ENCODE results near the gene FAM13C. TPM values are rescaled to one million over a fixed set of nuclear protein-coding genes. Genes with fewer than 3 reads are reported as not detected.
"Not testable (repeated sequence)": the region's sequence is repeated elsewhere in the genome, so short reads cannot be mapped to it uniquely, and the experiment has no call there.

Gene FAM13C
- total and polyA plus RNA-seq, 2 experiments from 2014 or later: 7.2 to 13.4 TPM

- no peak for TF ChIP-seq CTCF (IDR thresholded peaks at IDR 0.05; ENCODE audit: low read depth, low read length)
- Histone ChIP-seq H3K27ac (no peak overlapping the region), H3K27me3 (no peaks in the 10 kb centered on the region), H3K9me3 (ENCODE audit: low read depth) (no peaks in the 10 kb centered on the region), H3K36me3 (no peaks in the 10 kb centered on the region), H3K4me1 (ENCODE audit: low read depth) (no peaks in the 10 kb centered on the region), H3K4me3 (no peak overlapping the region)
- no peak for DNase-seq (ENCODE audit: low read depth in 1 of 2, low spot score in 1 of 2)
Observed at GRCh38 chr10:59242057-59242456, 120.3 kb downstream of the FAM13C start.

DNA sequence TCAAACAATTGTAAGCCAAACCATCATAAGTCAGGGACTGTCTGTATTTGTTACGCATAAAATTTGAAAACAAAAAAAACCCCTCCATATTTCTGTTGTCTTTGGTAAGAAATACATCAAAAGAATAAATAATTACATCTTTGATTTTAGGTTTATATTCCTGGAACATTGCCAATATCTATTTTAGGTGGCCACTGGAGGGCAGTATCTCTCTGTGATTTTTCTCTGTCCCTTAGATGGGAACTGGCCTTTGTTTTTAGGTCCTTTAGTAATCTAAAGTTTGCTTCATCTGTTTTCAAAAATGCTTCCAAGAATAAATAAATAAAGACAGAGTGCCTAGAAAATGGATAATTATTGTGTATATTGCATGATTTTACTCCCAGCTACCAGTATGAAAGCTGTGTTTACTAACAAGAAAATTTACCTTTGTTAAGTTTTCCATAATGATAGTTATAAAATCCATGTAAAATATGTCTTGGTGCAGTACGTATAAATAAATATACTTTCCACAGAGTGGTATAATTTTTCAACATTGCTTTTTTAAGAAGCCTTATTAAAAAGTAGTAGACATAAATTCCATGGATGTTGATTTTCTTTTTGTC, 121.7 kb downstream of the FAM13C start:
- no peaks in the 10 kb centered on the region for H3K27me3 ChIP-seq
- TF ChIP-seq CTCF (IDR thresholded peaks at IDR 0.05; ENCODE audit: low read depth, low read length): peak; percentile 42
- DNase-seq (ENCODE audit: low read depth in 1 of 2, low spot score in 1 of 2): peak; percentile 57 to 67
- H3K27ac ChIP-seq: no peak overlapping the region
- H3K36me3 ChIP-seq: no peaks in the 10 kb centered on the region
- H3K4me3 ChIP-seq: no peak overlapping the region
- H3K9me3 ChIP-seq (ENCODE audit: low read depth): no peaks in the 10 kb centered on the region
- no peaks in the 10 kb centered on the region for H3K4me1 ChIP-seq (ENCODE audit: low read depth)

DNA sequence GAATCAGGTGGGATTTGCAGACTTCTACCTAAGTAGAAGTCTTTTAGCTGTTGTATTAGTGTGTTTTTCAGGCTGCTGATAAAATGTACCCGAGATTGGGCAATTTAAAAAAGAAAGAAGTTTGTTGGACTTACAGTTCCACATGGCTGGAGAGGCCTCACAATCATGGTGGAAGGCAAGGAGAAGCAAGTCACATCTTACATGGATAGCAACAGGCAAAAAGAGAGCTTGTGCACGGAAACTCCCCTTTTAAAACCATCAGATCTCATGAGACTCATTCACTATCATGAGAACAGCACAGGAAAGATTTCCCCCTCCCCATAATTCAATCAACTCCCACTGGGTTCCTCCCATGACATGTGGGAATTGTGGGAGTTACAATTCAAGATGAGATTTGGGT, 123.2 kb downstream of the FAM13C start:
- not testable (repeated sequence) for H3K4me1 ChIP-seq (ENCODE audit: low read depth); H3K4me3 ChIP-seq

GRCh38 chr10:59237775-59238174, 124.6 kb downstream of the FAM13C start:
- TF ChIP-seq CTCF (IDR thresholded peaks at IDR 0.05; ENCODE audit: low read depth, low read length): no peak
- H3K4me1 ChIP-seq (ENCODE audit: low read depth): no peaks in the 10 kb centered on the region
- no peaks in the 10 kb centered on the region for H3K9me3 ChIP-seq (ENCODE audit: low read depth)
- DNase-seq (ENCODE audit: low read depth in 1 of 2, low spot score in 1 of 2): no peak
- no peaks in the 10 kb centered on the region for H3K27me3 ChIP-seq
- H3K27ac ChIP-seq: no peak overlapping the region
- no peak overlapping the region for H3K4me3 ChIP-seq
- H3K36me3 ChIP-seq: no peaks in the 10 kb centered on the region

More for the DNA sequence above, 123.2 kb downstream of the FAM13C start:
- H3K36me3 ChIP-seq; H3K27ac ChIP-seq; H3K27me3 ChIP-seq; DNase-seq (ENCODE audit: low read depth in 1 of 2, low spot score in 1 of 2); H3K9me3 ChIP-seq (ENCODE audit: low read depth): not testable (repeated sequence)

- DNase-seq (ENCODE audit: low read depth in 1 of 2, low spot score in 1 of 2): no peak
- H3K4me3 ChIP-seq: no peak overlapping the region
- no peak overlapping the region for H3K27ac ChIP-seq
- TF ChIP-seq CTCF (IDR thresholded peaks at IDR 0.05; ENCODE audit: low read depth, low read length): no peak
- H3K9me3 ChIP-seq (ENCODE audit: low read depth): no peaks in the 10 kb centered on the region
- no peaks in the 10 kb centered on the region for H3K4me1 ChIP-seq (ENCODE audit: low read depth)
- H3K36me3 ChIP-seq: no peaks in the 10 kb centered on the region
- H3K27me3 ChIP-seq: no peaks in the 10 kb centered on the region
Observed at GRCh38 chr10:59236064-59236697, 126.2 kb downstream of the FAM13C start.

DNA sequence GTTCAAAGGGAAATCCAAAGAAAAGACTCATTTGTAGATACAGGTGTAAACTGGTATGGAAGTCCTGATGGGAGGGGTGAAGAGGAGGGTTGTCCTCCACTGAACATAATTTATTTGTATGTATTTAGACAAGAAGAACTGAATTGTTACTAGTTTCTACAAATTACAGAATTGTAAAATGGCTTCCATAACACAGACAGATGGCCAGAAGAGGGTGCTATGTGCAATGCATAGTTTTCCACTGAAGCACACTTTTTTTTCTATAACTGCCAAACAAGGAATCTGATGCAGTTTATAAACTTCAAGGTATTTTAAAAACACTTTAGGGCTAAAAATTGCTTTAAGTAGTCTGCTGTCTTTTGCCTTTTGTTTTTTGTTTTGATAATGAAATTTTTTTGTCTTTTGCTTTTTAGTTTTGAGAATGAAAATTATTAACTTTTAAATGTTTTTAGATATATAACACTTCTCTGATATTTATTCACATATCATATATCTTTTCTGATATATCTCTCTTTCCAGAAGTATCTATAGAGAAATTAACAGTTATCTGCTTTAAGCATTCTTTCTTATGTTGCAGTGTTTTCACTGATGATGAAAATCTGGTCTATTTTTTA, 127.4 kb downstream of the FAM13C start:
- H3K27ac ChIP-seq: no peak overlapping the region
- no peaks in the 10 kb centered on the region for H3K36me3 ChIP-seq
- DNase-seq (ENCODE audit: low read depth in 1 of 2, low spot score in 1 of 2): peak; percentile 63 to 64
- H3K27me3 ChIP-seq: no peaks in the 10 kb centered on the region
- no peaks in the 10 kb centered on the region for H3K9me3 ChIP-seq (ENCODE audit: low read depth)
- peak; percentile 75 for TF ChIP-seq CTCF (IDR thresholded peaks at IDR 0.05; ENCODE audit: low read depth, low read length)
- H3K4me3 ChIP-seq: no peak overlapping the region
- no peaks in the 10 kb centered on the region for H3K4me1 ChIP-seq (ENCODE audit: low read depth)
